H1 (cell line): Measurements from ENCODE around the gene VSX2. TPM values are rescaled to one million over a fixed set of nuclear protein-coding genes. Genes with fewer than 3 reads are reported as not detected.

Source experiments
- CTCF ChIA-PET: fragments of 300-600 bp; sonication (Branson Sonifier 250); formaldehyde crosslinking; loops from one replicate; lab custom pipeline; 2021; ENCODE audit not compliant: partially characterized antibody; lab: Charles Lee
- POLR2A ChIA-PET: fragments of 300-600 bp; sonication (Branson Sonifier 250); formaldehyde crosslinking; loops from one replicate; lab custom pipeline; 2021; ENCODE audit warnings: inconsistent platforms; ENCODE audit not compliant: partially characterized antibody; lab: Charles Lee
- DNase-seq, 2 experiments: peaks; one replicate each; pipeline versions ENCODE4 v3.0.0 to v3.0.0-alpha.2; 2010 to 2022; ENCODE audit warnings: low spot score in 2 of 2, low read depth in 1 of 2, mixed read lengths in 1 of 2
- FAIRE-seq: peaks from 2 replicates; lab custom pipeline; 2011; peaks lifted over from hg19 to GRCh38; lab: Jason Lieb, UNC
- H2AFZ ChIP-seq: 2 replicates; pipeline ENCODE4 v1.8.1; 2012; ENCODE audit warnings: low read length, inconsistent platforms
- H2AK5ac ChIP-seq: 2 replicates; pipeline ENCODE4 v1.6.1; 2013; ENCODE audit warnings: low read depth, low read length
- H2BK120ac ChIP-seq: replicated peaks from 2 replicates; pipeline ENCODE3; 2013; ENCODE audit warnings: low read depth, low read length, inconsistent platforms
- H2BK12ac ChIP-seq: 2 replicates; pipeline ENCODE4 v1.6.1; 2013; ENCODE audit warnings: low read depth, low read length
- H2BK15ac ChIP-seq: 2 replicates; pipeline ENCODE4 v1.6.1; 2013; ENCODE audit warnings: low read length
- H2BK20ac ChIP-seq: 2 replicates; pipeline ENCODE4 v1.6.1; 2013; ENCODE audit warnings: low read length
- H2BK5ac ChIP-seq: 2 replicates; pipeline ENCODE4 v1.6.1; 2013; ENCODE audit warnings: low read depth, low read length
- H3K14ac ChIP-seq: 2 replicates; pipeline ENCODE4 v1.6.1; 2013; ENCODE audit warnings: inconsistent platforms; ENCODE audit not compliant: insufficient read length
- H3K18ac ChIP-seq: 2 replicates; pipeline ENCODE4 v1.6.1; 2013; ENCODE audit warnings: low read length; ENCODE audit errors: extremely low read depth
- H3K23ac ChIP-seq: 2 replicates; pipeline ENCODE4 v1.6.1; 2013; ENCODE audit warnings: inconsistent platforms; ENCODE audit not compliant: insufficient read length
- H3K23me2 ChIP-seq: 2 replicates; pipeline ENCODE4 v1.6.1; 2013; ENCODE audit warnings: low read depth, low read length
- H3K27ac ChIP-seq: 2 replicates; pipeline ENCODE4 v1.6.1; 2011; ENCODE audit warnings: low read depth, low read length, inconsistent platforms
- H3K27me3 ChIP-seq, 4 experiments: replicated peaks in 1 of 4; 1 replicate in 1 of 4; 2 replicates in 3 of 4; pipeline versions ENCODE4 v1.6.1 to v1.8.1; 2011 to 2013; ENCODE audit warnings: low read length in 3 of 4, mild to moderate bottlenecking in 3 of 4, inconsistent platforms in 2 of 4, mixed read lengths in 2 of 4, moderate library complexity in 1 of 4; ENCODE audit not compliant: control insufficient read depth in 3 of 4, insufficient read depth in 3 of 4; ENCODE audit errors: extremely low read depth in 1 of 4
- H3K36me3 ChIP-seq, 4 experiments: 2 replicates each; pipeline versions ENCODE4 v1.6.1 to v1.8.1; 2011 to 2013; ENCODE audit warnings: mild to moderate bottlenecking in 4 of 4, low read length in 3 of 4, moderate library complexity in 2 of 4, control low read depth in 1 of 4, inconsistent platforms in 1 of 4; ENCODE audit not compliant: insufficient read depth in 4 of 4, control insufficient read depth in 2 of 4
- H3K4ac ChIP-seq: replicated peaks from 2 replicates; pipeline ENCODE3; 2013; ENCODE audit warnings: low read length, low read depth, mixed read lengths, inconsistent platforms; ENCODE audit not compliant: insufficient read length
- H3K4me1 ChIP-seq, 4 experiments: replicated peaks in 1 of 4; 1 replicate in 1 of 4; 2 replicates in 3 of 4; pipeline versions ENCODE4 v1.6.1 to v1.8.1; 2011 to 2013; ENCODE audit warnings: low read length in 3 of 4, inconsistent platforms in 2 of 4, mixed read lengths in 1 of 4; ENCODE audit not compliant: insufficient read depth in 4 of 4, control insufficient read depth in 3 of 4
- H3K4me2 ChIP-seq, 2 experiments: 2 replicates each; pipeline versions ENCODE4 v1.6.1 to v1.8.1; 2011 to 2013; ENCODE audit warnings: low read depth in 2 of 2, low read length in 2 of 2, control low read depth in 1 of 2, inconsistent platforms in 1 of 2, mild to moderate bottlenecking in 1 of 2; ENCODE audit not compliant: insufficient read depth in 1 of 2
- H3K4me3 ChIP-seq, 4 experiments: fragments of 200-600, 300-600 bp in 1 of 4; sonication (generic), shearing (Covaris generic), sonication (Bioruptor Twin) in 1 of 4; 2 replicates each; pipeline versions ENCODE4 v1.5.1 to v1.8.1; 2011 to 2016; ENCODE audit warnings: low read length in 4 of 4, low read depth in 3 of 4, control low read depth in 2 of 4, inconsistent platforms in 2 of 4, mild to moderate bottlenecking in 2 of 4, mixed read lengths in 1 of 4, moderate library complexity in 1 of 4; ENCODE audit not compliant: insufficient read depth in 2 of 4; ENCODE audit errors: extremely low read depth in 1 of 4
- H3K56ac ChIP-seq: replicated peaks from 2 replicates; pipeline ENCODE3; 2013; ENCODE audit warnings: low read depth, mild to moderate bottlenecking, mixed read lengths, low read length, inconsistent platforms; ENCODE audit not compliant: insufficient read length
- H3K79me1 ChIP-seq: 2 replicates; pipeline ENCODE4 v1.6.1; 2013; ENCODE audit warnings: low read depth, low read length, control low read depth
- H3K79me2 ChIP-seq, 2 experiments: 2 replicates each; pipeline versions ENCODE4 v1.6.1 to v1.8.1; 2012 to 2013; ENCODE audit warnings: low read length in 2 of 2, mild to moderate bottlenecking in 2 of 2, inconsistent platforms in 1 of 2; ENCODE audit not compliant: insufficient read depth in 2 of 2, control insufficient read depth in 1 of 2
- H3K9ac ChIP-seq, 4 experiments: replicated peaks in 1 of 4; 1 replicate in 1 of 4; 2 replicates in 3 of 4; pipeline versions ENCODE4 v1.6.1 to v1.8.1; 2011 to 2013; ENCODE audit warnings: low read depth in 3 of 4, low read length in 3 of 4, control low read depth in 2 of 4, mild to moderate bottlenecking in 2 of 4, moderate library complexity in 2 of 4, inconsistent platforms in 1 of 4; ENCODE audit errors: extremely low read depth in 1 of 4
- H3K9me3 ChIP-seq, 2 experiments: 2 replicates each; pipeline versions ENCODE4 v1.6.1 to v1.8.1; 2012 to 2013; ENCODE audit warnings: mild to moderate bottlenecking in 2 of 2, moderate library complexity in 2 of 2, control low read depth in 1 of 2, inconsistent platforms in 1 of 2, low read depth in 1 of 2, low read length in 1 of 2, mixed read lengths in 1 of 2; ENCODE audit not compliant: insufficient read depth in 2 of 2
- H4K20me1 ChIP-seq, 2 experiments: replicated peaks in 1 of 2; 2 replicates each; pipeline versions ENCODE3 to v1.8.1; 2011 to 2013; ENCODE audit warnings: inconsistent platforms in 2 of 2, low read length in 2 of 2, mild to moderate bottlenecking in 1 of 2; ENCODE audit not compliant: insufficient read depth in 2 of 2, control insufficient read depth in 1 of 2
- H4K5ac ChIP-seq: 2 replicates; pipeline ENCODE4 v1.6.1; 2013; ENCODE audit warnings: low read length, low read depth, mixed read lengths, inconsistent platforms; ENCODE audit not compliant: insufficient read length
- H4K8ac ChIP-seq: 2 replicates; pipeline ENCODE4 v1.8.0; 2013; ENCODE audit warnings: mild to moderate bottlenecking, moderate library complexity, low read length, inconsistent platforms; ENCODE audit not compliant: insufficient read depth; ENCODE audit errors: extremely low read depth
- H4K91ac ChIP-seq: replicated peaks from 2 replicates; pipeline ENCODE3; 2013; ENCODE audit warnings: low read length, mixed read lengths, inconsistent platforms; ENCODE audit not compliant: insufficient read length
- CBX8 ChIP-seq: fragments of 300-800, 300-1000 bp; sonication (generic); IDR thresholded peaks from 2 replicates; pipeline ENCODE4 v1.7.1; 2016; ENCODE audit warnings: low read depth, low read length, borderline replicate concordance
- EZH2 ChIP-seq: fragments of 200-600 bp; sonication (generic); IDR thresholded peaks from 2 replicates; pipeline ENCODE4 v1.7.1; 2012; ENCODE audit warnings: low read depth, mild to moderate bottlenecking, moderate library complexity, low read length, inconsistent platforms; ENCODE audit not compliant: severe bottlenecking
- GABPA ChIP-seq: IDR thresholded peaks from 2 replicates; pipeline ENCODE4 v1.6.1; 2011; ENCODE audit warnings: mild to moderate bottlenecking, low read length, moderate library complexity, borderline replicate concordance; ENCODE audit not compliant: insufficient read depth
- POU5F1 ChIP-seq: IDR thresholded peaks from 2 replicates; pipeline ENCODE4 v1.6.1; 2011; ENCODE audit warnings: low read depth, mild to moderate bottlenecking, low read length, moderate library complexity
- RAD21 ChIP-seq, 2 experiments: IDR thresholded peaks in 1 of 2; conservative IDR thresholded peaks in 1 of 2; 2 replicates each; pipeline ENCODE4 v1.6.1; 2011; ENCODE audit warnings: low read depth in 2 of 2, low read length in 2 of 2, improper control_type of control experiment in 1 of 2, inconsistent platforms in 1 of 2, mild to moderate bottlenecking in 1 of 2, moderate library complexity in 1 of 2
- SUZ12 ChIP-seq: fragments of 200-600 bp; sonication (generic); IDR thresholded peaks from 2 replicates; pipeline ENCODE4 v1.6.1; 2012; ENCODE audit warnings: mild to moderate bottlenecking, inconsistent platforms, low read length, moderate library complexity, mixed read lengths
- WGBS, 2 experiments: shearing (Covaris generic) in 1 of 2; methylation state at CpG; one replicate each; pipeline versions ENCODE4 v1.1.6 to v1.1.7; 2013 to 2015; ENCODE audit warnings: low lambda C conversion rate in 2 of 2, mixed read lengths in 2 of 2, inconsistent platforms in 1 of 2, low coverage in 1 of 2, missing lambda C conversion rate in 1 of 2; ENCODE audit not compliant: insufficient replicate concordance in 2 of 2, insufficient coverage in 1 of 2, insufficient read length in 1 of 2; ENCODE audit errors: extremely low coverage in 1 of 2, missing lambda C conversion rate in 1 of 2; 5-methylcytosine and 5-hydroxymethylcytosine counted together
- polyA plus RNA-seq, 7 experiments: library from polyadenylated mRNA; depleted of rRNA in 3 of 7; stranded (reverse) in 5 of 7; unstranded in 2 of 7; fragments of >200 nt in 5 of 7; fragments of 200-250 nt in 2 of 7; gene quantifications; 1 replicate in 5 of 7; 2 replicates in 1 of 7; 4 replicates in 1 of 7; pipeline versions ENCODE4 v1.2.1 to v1.2.3, GENCODE V29; 2011 to 2013; ENCODE audit warnings: missing spikeins in 2 of 7, mixed read lengths in 2 of 7
- total RNA-seq: library from RNA; stranded (reverse); fragmentation: NEBNext Ultra II Directional; extraction: Animal tissue kit (Norgen Biotek cat#: 25700); gene quantifications from 2 replicates; pipeline ENCODE4 v1.2.1, GENCODE V29; 2021

VSX2 gene
- total and polyA plus RNA-seq, 2 of the 8 experiments (the other 6 are each of a cell fraction or from before 2014, with no cell fraction given): 0.08 to 0.22 TPM

- H3K4me3 ChIP-seq: peak overlapping the region; percentile 12 to 55 (median 38)
- H3K23me2 ChIP-seq: peaks cover 22% of the 10 kb centered on the region; the same call in 1 of the 2 replicates
- no peak overlapping the region; the same call in 1 of the 2 replicates for H4K8ac ChIP-seq
- FAIRE-seq: no peak
- H3K79me2 ChIP-seq: no peaks in the 10 kb centered on the region
- no peak overlapping the region for H3K9ac ChIP-seq
- peak overlapping the region; percentile 87; the same call in 1 of the 2 replicates for H2BK12ac ChIP-seq
- H4K20me1 ChIP-seq: peaks cover 0 to 2% of the 10 kb centered on the region in 2 experiments
- no peak overlapping the region for H2AK5ac ChIP-seq
- peak in 1 of 2 experiments; percentile 68 for DNase-seq
- H3K27ac ChIP-seq: no peak overlapping the region
- H2BK120ac ChIP-seq: no peak overlapping the region
- H4K91ac ChIP-seq: no peak overlapping the region
- TF ChIP-seq RAD21 (IDR thresholded peaks at IDR 0.05 in 1 of 2, conservative IDR thresholded peaks at IDR 0.05 in 1 of 2; ENCODE audit: low read depth in 2 of 2, low read length in 2 of 2): no peak
- TF ChIP-seq SUZ12: peak; percentile 93
- TF ChIP-seq CBX8: peak; percentile 94
- peak; percentile 94 for TF ChIP-seq EZH2
- TF ChIP-seq GABPA: 0 out of 2 replicates have a peak, but pooled peaks have one; percentile 47
- TF ChIP-seq POU5F1: no peak
- H3K36me3 ChIP-seq: peaks cover 0 to 13% (median 0%) of the 10 kb centered on the region in 4 experiments; a peak in 1 of 8 replicates
- H2AFZ ChIP-seq: peak overlapping the region; percentile 41; the same call in 1 of the 2 replicates
- H3K9me3 ChIP-seq: no peaks in the 10 kb centered on the region
- ChIA-PET CTCF (interaction anchor here (0.8 to 16.5 kb wide), 7 partner anchors 9 to 228 kb away, joined by 3 to 127 read pairs (median 15); no protein-coding TSS in a partner anchor), POLR2A (interaction anchor here (1.1 to 2.0 kb wide), 2 partner anchors 10 to 122 kb away, joined by 3 to 8 read pairs; no protein-coding TSS in a partner anchor)
- no peak overlapping the region for H3K56ac ChIP-seq
- H3K4me1 ChIP-seq: peaks cover 6 to 35% (median 15%) of the 10 kb centered on the region in 4 experiments
- peaks cover 59 to 80% (median 75%) of the 10 kb centered on the region in 4 experiments for H3K27me3 ChIP-seq
- H3K14ac ChIP-seq: no peak overlapping the region
- no peaks in the 10 kb centered on the region for H3K79me1 ChIP-seq
- peak overlapping the region; percentile 65 to 88 for H3K4me2 ChIP-seq
- WGBS, 2 experiments: 3% methylated on average over 83 of the region's 94 CpGs; no CpG with 5 or more reads in 1 of the 2 experiments
- H3K4ac ChIP-seq: no peak overlapping the region
- peak overlapping the region; percentile 24; the same call in 1 of the 2 replicates for H2BK5ac ChIP-seq
- no peak overlapping the region for H4K5ac ChIP-seq
- H2BK15ac ChIP-seq: no peak overlapping the region; the same call in 1 of the 2 replicates
- no peak overlapping the region for H2BK20ac ChIP-seq
- no peak overlapping the region for H3K23ac ChIP-seq
- H3K18ac ChIP-seq: peak overlapping the region; percentile 83
Observed at GRCh38 chr14:74239848-74240793, 872 bp downstream of the VSX2 start.
